GM12878 (cell line): ENCODE data around the gene CALM3. TPM values are rescaled to one million over a fixed set of nuclear protein-coding genes. Genes with fewer than 3 reads are reported as not detected.

ENCODE experiments used
- ATAC-seq: fragments of 200-7000 bp; cut with Tn5 transposase; 3 replicates; pipeline ENCODE4 v1.9.1; 2020; ENCODE audit warnings: mild to moderate bottlenecking, moderate library complexity
- BruUV-seq: library from RNA; stranded (reverse); fragments of 400-500 nt; replicated peaks from 2 replicates; lab custom pipeline; 2021; lab: Mats Ljungman, UMichigan
- CTCF ChIA-PET: fragments of 300-600 bp; sonication (Branson Sonifier 250); formaldehyde crosslinking; extraction: SDS; loops from one replicate; lab custom pipeline; 2021; ENCODE audit warnings: inconsistent platforms; lab: Yijun Ruan, JAX
- POLR2A ChIA-PET: fragments of 350-600 bp; formaldehyde crosslinking; extraction: SDS; loops from one replicate; lab custom pipeline; 2021; ENCODE audit warnings: inconsistent platforms; lab: Charles Lee
- RAD21 ChIA-PET: fragments of 300-600 bp; sonication (Branson Sonifier 250); formaldehyde crosslinking; loops from one replicate; lab custom pipeline; 2023; ENCODE audit warnings: antibody characterized with exemption; ENCODE audit not compliant: unreplicated experiment; lab: Charles Lee
- SMC1A ChIA-PET: fragments of 300-600 bp; sonication (Branson Sonifier 250); formaldehyde crosslinking; loops from one replicate; lab custom pipeline; 2023; ENCODE audit not compliant: unreplicated experiment, uncharacterized antibody; lab: Charles Lee
- DNase-seq: peaks from one replicate; pipeline ENCODE4 v3.0.0-alpha.2; 2011; ENCODE audit warnings: low read depth, low spot score
- FAIRE-seq: peaks from 3 replicates; lab custom pipeline; 2011; peaks lifted over from hg19 to GRCh38; lab: Jason Lieb, UNC
- H2AFZ ChIP-seq: 2 replicates; pipeline ENCODE4 v1.6.0; 2011; ENCODE audit warnings: low read depth, low read length, control low read depth; ENCODE audit not compliant: control insufficient read depth
- H3K27ac ChIP-seq: 2 replicates; pipeline ENCODE4 v1.5.1; 2011; ENCODE audit warnings: control low read depth; ENCODE audit not compliant: control insufficient read depth, insufficient read depth
- H3K27me3 ChIP-seq, 2 experiments: replicated peaks in 1 of 2; 2 replicates each; pipeline versions ENCODE4 v1.6.0 to v1.6.1; 2011; ENCODE audit warnings: low read length in 1 of 2; ENCODE audit not compliant: control insufficient read depth in 2 of 2, insufficient read depth in 2 of 2
- H3K36me3 ChIP-seq, 2 experiments: 2 replicates each; pipeline ENCODE4 v1.5.1; 2011; ENCODE audit warnings: low read length in 1 of 2; ENCODE audit not compliant: control insufficient read depth in 2 of 2, insufficient read depth in 2 of 2
- H3K4me1 ChIP-seq: 2 replicates; pipeline ENCODE4 v1.6.1; 2011; ENCODE audit warnings: mild to moderate bottlenecking, low read length, moderate library complexity, mixed read lengths; ENCODE audit not compliant: control insufficient read depth, insufficient read depth
- H3K4me2 ChIP-seq: 2 replicates; pipeline ENCODE4 v1.6.0; 2011; ENCODE audit warnings: control low read depth; ENCODE audit not compliant: control insufficient read depth, insufficient read depth
- H3K4me3 ChIP-seq: fragments of 200-600 bp; sonication (generic); 2 replicates; pipeline ENCODE4 v1.5.1; 2016
- H3K79me2 ChIP-seq: 2 replicates; pipeline ENCODE4 v1.6.0; 2011; ENCODE audit warnings: low read length; ENCODE audit not compliant: control insufficient read depth, insufficient read depth
- H3K9ac ChIP-seq: 2 replicates; pipeline ENCODE4 v1.8.0; 2011; ENCODE audit warnings: low read length, control low read depth, mixed read lengths; ENCODE audit not compliant: control insufficient read depth, insufficient read depth
- H3K9me3 ChIP-seq: replicated peaks from 3 replicates; pipeline ENCODE4 v1.5.1; 2011; ENCODE audit warnings: mild to moderate bottlenecking, low read length; ENCODE audit not compliant: control insufficient read depth, insufficient read depth
- H4K20me1 ChIP-seq: 2 replicates; pipeline ENCODE4 v1.6.0; 2011; ENCODE audit not compliant: control insufficient read depth, insufficient read depth
- ATF7 ChIP-seq: fragments of 450-650 bp; IDR thresholded peaks from 2 replicates; pipeline ENCODE4 v1.6.1; 2016; ENCODE audit warnings: low read depth, mild to moderate bottlenecking
- CBFB ChIP-seq: IDR thresholded peaks from 2 replicates; pipeline ENCODE4 v1.6.1; 2016; ENCODE audit warnings: antibody characterized with exemption, low read depth
- CHD2 ChIP-seq: IDR thresholded peaks from 2 replicates; pipeline ENCODE4 v1.6.1; 2011; ENCODE audit warnings: low read depth, low read length, improper control_type of control experiment, borderline replicate concordance
- CREB1 ChIP-seq: IDR thresholded peaks from 2 replicates; pipeline ENCODE4 v1.6.1; 2012; ENCODE audit warnings: low read depth, mild to moderate bottlenecking, inconsistent platforms
- ELK1 ChIP-seq: IDR thresholded peaks from 2 replicates; pipeline ENCODE4 v1.6.1; 2012; ENCODE audit warnings: low read depth, low read length, improper control_type of control experiment
- ESRRA ChIP-seq: IDR thresholded peaks from 2 replicates; pipeline ENCODE4 v1.6.1; 2012; ENCODE audit warnings: mild to moderate bottlenecking, low read length, improper control_type of control experiment
- MLLT1 ChIP-seq: fragments of 450-650 bp; IDR thresholded peaks from 2 replicates; pipeline ENCODE4 v1.6.1; 2016; ENCODE audit warnings: mild to moderate bottlenecking
- MTA2 ChIP-seq: fragments of 450-650 bp; IDR thresholded peaks from 2 replicates; pipeline ENCODE4 v1.6.1; 2016; ENCODE audit warnings: low read depth, mild to moderate bottlenecking, moderate library complexity
- NR2F1 ChIP-seq: fragments of 450-650 bp; conservative IDR thresholded peaks from 2 replicates; pipeline ENCODE4 v1.6.1; 2017; ENCODE audit warnings: mild to moderate bottlenecking
- NRF1 ChIP-seq: conservative IDR thresholded peaks from 2 replicates; pipeline ENCODE4 v1.6.1; 2011; ENCODE audit warnings: mild to moderate bottlenecking, low read depth, low read length, improper control_type of control experiment
- RFX5 ChIP-seq: IDR thresholded peaks from 2 replicates; pipeline ENCODE4 v1.6.1; 2011; ENCODE audit warnings: low read depth, low read length, improper control_type of control experiment
- SIN3A ChIP-seq: IDR thresholded peaks from 2 replicates; pipeline ENCODE4 v1.6.1; 2012; ENCODE audit warnings: low read depth, low read length, improper control_type of control experiment
- STAT1 ChIP-seq: fragments of 450-650 bp; conservative IDR thresholded peaks from 2 replicates; pipeline ENCODE4 v1.6.1; 2014; ENCODE audit warnings: antibody characterized with exemption, mild to moderate bottlenecking
- WRNIP1 ChIP-seq: IDR thresholded peaks from 2 replicates; pipeline ENCODE4 v1.6.1; 2011; ENCODE audit warnings: low read depth, low read length, improper control_type of control experiment, borderline replicate concordance
- YBX1 ChIP-seq: fragments of 450-650 bp; IDR thresholded peaks from 2 replicates; pipeline ENCODE4 v1.6.1; 2016; ENCODE audit warnings: antibody characterized with exemption
- WGBS: methylation state at CpG from one replicate; pipeline ENCODE4 v1.1.6; 2016; ENCODE audit warnings: low lambda C conversion rate; ENCODE audit not compliant: insufficient replicate concordance, insufficient coverage; ENCODE audit errors: missing lambda C conversion rate; 5-methylcytosine and 5-hydroxymethylcytosine counted together
- in situ Hi-C: fragments of 300-500 bp; cut with MboI; formaldehyde crosslinking; loops from 9 replicates; pipeline ENCODE4 v1.14.3; 2018; ENCODE audit warnings: mixed read lengths
- intact Hi-C: fragments of 100-400 bp; cut with micrococcal nuclease; formaldehyde crosslinking; loops from one replicate; pipeline ENCODE4 v1.14.2; 2022; ENCODE audit not compliant: unreplicated experiment
- polyA plus RNA-seq, 11 experiments: library from polyadenylated mRNA; depleted of rRNA in 4 of 11; unstranded in 6 of 11; stranded (reverse) in 5 of 11; fragments of >200 nt; fragmentation: Nextera tagmentation in 4 of 11; fragmentation: Illumina TruSeq in 1 of 11; extraction: Ambion mirVana in 4 of 11; extraction: Trizol in 1 of 11; gene quantifications; 1 replicate in 1 of 11; 2 replicates in 10 of 11; pipeline versions ENCODE4 v1.2.1 to v1.2.3, GENCODE V29; 2011 to 2016; ENCODE audit warnings: inconsistent platforms in 2 of 11, missing spikeins in 2 of 11, low read depth in 1 of 11
- total RNA-seq, 4 experiments: library from RNA; depleted of rRNA in 3 of 4; stranded (reverse); fragments of >200 nt in 3 of 4; fragmentation: Illumina TruSeq in 1 of 4; extraction: Trizol in 1 of 4; gene quantifications; 2 replicates each; pipeline versions ENCODE4 v1.2.1 to v1.2.3, GENCODE V29; 2013 to 2021

CALM3 gene
- total and polyA plus RNA-seq, 10 of the 15 experiments (the other 5 are each of a cell fraction or from before 2014, with no cell fraction given), result 164 to 849 (median 347) TPM

- intact Hi-C loops, result no loop called here
- no peak overlapping the region for H2AFZ ChIP-seq
- WGBS, result 23% methylated on average over 2 of the region's 2 CpGs
- peaks cover 49% of the 10 kb centered on the region for H3K79me2 ChIP-seq
- peak overlapping the region; percentile 99 for H3K4me3 ChIP-seq
- peaks cover 26% of the 10 kb centered on the region in 2 experiments for H3K36me3 ChIP-seq
- peak overlapping the region; percentile 99 for H3K9ac ChIP-seq
- no peak for DNase-seq
- H3K4me1 ChIP-seq, result peaks cover 12% of the 10 kb centered on the region
- SMC1A ChIA-PET, result interaction anchor here (0.6 to 4.7 kb wide), 6 partner anchors 12 to 141 kb away, joined by 3 to 83 read pairs (median 6); partner anchors contain the start of gene DACT3
- H3K4me2 ChIP-seq, result peak overlapping the region; percentile 93
- RAD21 ChIA-PET, result interaction anchor here (0.7 to 4.7 kb wide), 6 partner anchors 9 to 635 kb away, joined by 3 to 48 read pairs (median 20); partner anchors contain the start of gene DACT3
- in situ Hi-C loops, result no loop called here
- H4K20me1 ChIP-seq, result peaks cover 14% of the 10 kb centered on the region
- TF ChIP-seq CHD2 (0 out of 2 replicates have a peak, but pooled peaks have one; percentile 37), SIN3A (peak; percentile 38; the same call in 1 of the 2 replicates), YBX1 (no peak), CBFB (no peak), CREB1 (no peak), MTA2 (peak; percentile 19; the same call in 1 of the 2 replicates), WRNIP1 (no peak), STAT1 (no peak), NRF1 (no peak), NR2F1 (peak; percentile 17; the same call in 1 of the 2 replicates), RFX5 (no peak), ESRRA (no peak), MLLT1 (0 out of 2 replicates have a peak, but pooled peaks have one; percentile 57), ATF7 (peak; percentile 62), ELK1 (no peak)
- peak; percentile 69 for ATAC-seq
- BruUV-seq, result no TSS peak
- CTCF ChIA-PET, result interaction anchor here (0.8 to 5.6 kb wide), 4 partner anchors 11 to 58 kb away, joined by 3 to 73 read pairs (median 32); partner anchors contain the start of gene DACT3
- H3K27ac ChIP-seq, result peak overlapping the region; percentile 92
- FAIRE-seq, result peak; percentile 71
- H3K9me3 ChIP-seq, result peaks cover 7% of the 10 kb centered on the region; the same call in 2 of the 3 replicates
- POLR2A ChIA-PET, result interaction anchor here (0.6 to 7.3 kb wide), 11 partner anchors 9 to 1156 kb away, joined by 3 to 72 read pairs (median 7); partner anchors contain the start of genes DACT3 and PTGIR
- no peaks in the 10 kb centered on the region for H3K27me3 ChIP-seq
Measured at GRCh38 chr19:46603195-46603637, 2.1 kb downstream of the CALM3 start.
